ENCODE measurements around the gene SDCCAG8. TPM values are rescaled to one million over a fixed set of nuclear protein-coding genes. Genes with fewer than 3 reads are reported as not detected.

The SDCCAG8 gene
- total and polyA plus RNA-seq, 2 of the 8 experiments (the other 6 are each of a cell fraction or from before 2014, with no cell fraction given): 15.6 to 21.0 TPM

DNA sequence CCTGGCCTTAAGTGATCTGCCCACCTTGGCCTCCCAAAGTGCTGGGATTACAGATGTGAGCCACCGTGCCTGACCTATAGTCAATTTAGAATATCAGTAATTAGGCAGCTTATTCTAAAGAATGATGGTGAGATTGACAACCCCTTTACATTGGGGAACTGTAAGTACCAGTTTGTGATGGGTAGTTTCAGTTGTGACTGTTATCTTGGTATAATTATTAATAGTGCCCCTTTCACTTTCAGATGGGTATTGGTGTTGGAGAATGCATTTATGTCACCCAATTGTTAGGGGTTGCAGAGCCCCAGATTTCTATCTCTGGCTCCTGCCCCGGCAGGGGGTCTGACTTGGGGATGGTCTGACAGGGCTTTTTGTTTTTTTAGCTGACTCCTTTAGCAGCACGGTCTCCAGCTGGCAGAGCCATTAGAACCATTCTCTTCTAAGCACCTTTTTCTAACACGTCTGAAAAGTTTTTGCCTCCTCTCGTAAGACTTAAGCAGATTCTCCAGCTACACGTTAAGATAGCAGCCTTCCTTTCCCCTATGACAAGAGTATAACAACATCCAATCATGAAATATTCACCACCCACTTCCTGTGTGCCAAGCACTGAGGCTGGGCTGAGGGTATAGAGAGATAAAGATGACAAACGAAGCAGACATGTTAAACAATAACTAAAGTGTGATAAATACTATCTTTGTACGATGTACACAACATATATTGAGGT is 157.8 kb downstream of the SDCCAG8 start:
- Histone ChIP-seq H3K79me2 (ENCODE audit: control insufficient read depth in 1 of 2, insufficient read depth in 2 of 2, low read length in 2 of 2) (no peaks in the 10 kb centered on the region), H2BK15ac (ENCODE audit: low read length) (no peak overlapping the region), H3K27ac (ENCODE audit: low read depth, low read length) (no peak overlapping the region), H3K4me1 (replicated peaks in 1 of 4; ENCODE audit: control insufficient read depth in 3 of 4, insufficient read depth in 4 of 4, low read length in 3 of 4) (peaks cover 2 to 14% (median 10%) of the 10 kb centered on the region in 4 experiments; a peak in 6 of 7 replicates), H2BK5ac (ENCODE audit: low read depth, low read length) (no peak overlapping the region), H2AFZ (ENCODE audit: low read length) (no peak overlapping the region), H4K91ac (replicated peaks; ENCODE audit: insufficient read length, low read length) (peak overlapping the region; percentile 55), H3K27me3 (replicated peaks in 1 of 4; ENCODE audit: control insufficient read depth in 3 of 4, extremely low read depth in 1 of 4, insufficient read depth in 3 of 4, low read length in 3 of 4) (peaks cover 0 to 2% (median 0%) of the 10 kb centered on the region in 4 experiments; a peak in 1 of 7 replicates), H2BK12ac (ENCODE audit: low read depth, low read length) (no peak overlapping the region), H3K9ac (replicated peaks in 1 of 4; ENCODE audit: extremely low read depth in 1 of 4, low read depth in 3 of 4, low read length in 3 of 4) (no peak overlapping the region), H3K4ac (replicated peaks; ENCODE audit: insufficient read length, low read depth, low read length) (no peak overlapping the region), H3K9me3 (ENCODE audit: insufficient read depth in 2 of 2, low read depth in 1 of 2, low read length in 1 of 2) (no peaks in the 10 kb centered on the region), H3K79me1 (ENCODE audit: low read depth, low read length) (no peaks in the 10 kb centered on the region), H3K14ac (ENCODE audit: insufficient read length) (no peak overlapping the region), H3K4me3 (ENCODE audit: extremely low read depth in 1 of 4, insufficient read depth in 2 of 4, low read depth in 3 of 4, low read length in 4 of 4) (peak overlapping the region in 1 of 4 experiments; percentile 6; a peak in 1 of 8 replicates), H2AK5ac (ENCODE audit: low read depth, low read length) (no peak overlapping the region), H4K8ac (ENCODE audit: extremely low read depth, insufficient read depth, low read length) (no peak overlapping the region), H3K36me3 (ENCODE audit: control insufficient read depth in 2 of 4, insufficient read depth in 4 of 4, low read length in 3 of 4) (no peaks in the 10 kb centered on the region), H3K4me2 (ENCODE audit: insufficient read depth in 1 of 2, low read depth in 2 of 2, low read length in 2 of 2) (peak overlapping the region; percentile 16 to 30; a peak in 1 of 4 replicates), H4K5ac (ENCODE audit: insufficient read length, low read depth, low read length) (no peak overlapping the region), H3K56ac (replicated peaks; ENCODE audit: insufficient read length, low read depth, low read length) (no peak overlapping the region), H2BK20ac (ENCODE audit: low read length) (no peak overlapping the region), H3K18ac (ENCODE audit: extremely low read depth, low read length) (no peak overlapping the region), H2BK120ac (replicated peaks; ENCODE audit: low read depth, low read length) (no peak overlapping the region), H3K23ac (ENCODE audit: insufficient read length) (no peak overlapping the region), H3K23me2 (ENCODE audit: low read depth, low read length) (no peaks in the 10 kb centered on the region; the same call in 1 of the 2 replicates), H4K20me1 (replicated peaks in 1 of 2; ENCODE audit: control insufficient read depth in 1 of 2, insufficient read depth in 2 of 2, low read length in 2 of 2) (no peaks in the 10 kb centered on the region)
- FAIRE-seq (no peak), DNase-seq (ENCODE audit: low read depth in 1 of 2, low spot score in 2 of 2) (peak; percentile 21 to 50)
- POLR2A ChIA-PET (ENCODE audit: partially characterized antibody): no interaction called here
- 69% methylated on average over 8 of the region's 8 CpGs; no CpG with 5 or more reads in 1 of the 2 experiments for WGBS, 2 experiments (ENCODE audit: extremely low coverage in 1 of 2, insufficient coverage in 1 of 2, insufficient read length in 1 of 2, insufficient replicate concordance in 2 of 2, low coverage in 1 of 2, low lambda C conversion rate in 2 of 2, missing lambda C conversion rate in 1 of 2)
- TF ChIP-seq POLR2A (IDR thresholded peaks at IDR 0.05; ENCODE audit: control extremely low read depth in 1 of 2, low read depth in 2 of 2, low read length in 2 of 2): no peak
- TF ChIP-seq NANOG (IDR thresholded peaks at IDR 0.05; ENCODE audit: insufficient read depth, low read depth, low read length, poor library complexity, severe bottlenecking): peak; percentile 86
- no peak for TF ChIP-seq EGR1 (IDR thresholded peaks at IDR 0.05; ENCODE audit: borderline replicate concordance, low read depth, low read length)
- CTCF ChIA-PET (ENCODE audit: partially characterized antibody): interaction anchor here (1.5 kb wide), 1 partner anchor 10 kb away, joined by 3 read pairs; no protein-coding TSS in a partner anchor

All from H1 (cell line).